K562 (cell line): ENCODE results near the gene SAP25. TPM values are rescaled to one million over a fixed set of nuclear protein-coding genes. Genes with fewer than 3 reads are reported as not detected.

ENCODE experiments used
- ATAC-seq: fragments of 200-7000 bp; cut with Tn5 transposase; 3 replicates; pipeline ENCODE4 v1.9.1; 2020; ENCODE audit warnings: moderate library complexity
- BruUV-seq: library from RNA; stranded (reverse); fragments of 400-500 nt; replicated peaks from 2 replicates; lab custom pipeline; 2021; lab: Mats Ljungman, UMichigan
- CTCF ChIA-PET: fragments of 300-600 bp; formaldehyde crosslinking; extraction: SDS; loops from one replicate; lab custom pipeline; 2021; ENCODE audit warnings: low intra/inter-chr PET ratio; lab: Yijun Ruan, JAX
- POLR2A ChIA-PET: fragments of 300-600, 350-650 bp; sonication (Branson Sonifier 250); formaldehyde crosslinking; extraction: SDS; loops from one replicate; lab custom pipeline; 2021; ENCODE audit warnings: antibody characterized with exemption, inconsistent platforms; lab: Yijun Ruan, JAX
- DNase-seq, 4 experiments: peaks; one replicate each; pipeline versions ENCODE4 v3.0.0 to v3.0.0-alpha.2; 2011 to 2018; ENCODE audit warnings: low spot score in 3 of 4, mixed read lengths in 3 of 4; ENCODE audit errors: extremely low read depth in 1 of 4
- FAIRE-seq: peaks from 2 replicates; lab custom pipeline; 2011; peaks lifted over from hg19 to GRCh38; lab: Jason Lieb, UNC
- H2AFZ ChIP-seq: 2 replicates; pipeline ENCODE4 v1.6.0; 2011; ENCODE audit warnings: low read depth, low read length, control low read depth, inconsistent platforms
- H3K27ac ChIP-seq: fragments of 200-600 bp; 3 replicates; pipeline ENCODE4 v1.8.0; 2011; ENCODE audit warnings: low read depth, mild to moderate bottlenecking, control low read depth, inconsistent platforms, low read length, moderate library complexity, mixed read lengths; ENCODE audit errors: extremely low read depth
- H3K27me3 ChIP-seq, 2 experiments: fragments of 300-600 bp in 1 of 2; 2 replicates in 1 of 2; 3 replicates in 1 of 2; pipeline versions ENCODE4 v1.6.0 to v1.8.0; 2011; ENCODE audit warnings: inconsistent platforms in 2 of 2, low read length in 2 of 2, mild to moderate bottlenecking in 1 of 2, mixed read lengths in 1 of 2, moderate library complexity in 1 of 2; ENCODE audit not compliant: control insufficient read depth in 2 of 2, insufficient read depth in 2 of 2
- H3K36me3 ChIP-seq: fragments of 300-600 bp; 3 replicates; pipeline ENCODE4 v1.8.0; 2011; ENCODE audit warnings: mild to moderate bottlenecking, low read length, inconsistent platforms; ENCODE audit not compliant: control insufficient read depth, insufficient read depth
- H3K4me1 ChIP-seq, 2 experiments: fragments of 200-600 bp in 1 of 2; replicated peaks in 1 of 2; 2 replicates in 1 of 2; 3 replicates in 1 of 2; pipeline versions ENCODE4 v1.5.1 to v1.8.0; 2011; ENCODE audit warnings: inconsistent platforms in 2 of 2, low read length in 2 of 2, mild to moderate bottlenecking in 1 of 2, mixed read lengths in 1 of 2, moderate library complexity in 1 of 2; ENCODE audit not compliant: control insufficient read depth in 2 of 2, insufficient read depth in 2 of 2
- H3K4me2 ChIP-seq: 2 replicates; pipeline ENCODE4 v1.6.1; 2011; ENCODE audit warnings: low read length, control low read depth, inconsistent platforms, mixed read lengths; ENCODE audit not compliant: insufficient read depth
- H3K4me3 ChIP-seq: fragments of 200-600 bp; sonication (generic), shearing (Covaris generic); 2 replicates; pipeline ENCODE4 v1.5.1; 2016; ENCODE audit warnings: control low read depth, inconsistent platforms
- H3K79me2 ChIP-seq: fragments of 200-600 bp; 3 replicates; pipeline ENCODE4 v1.8.0; 2011; ENCODE audit warnings: low read length, inconsistent platforms; ENCODE audit not compliant: control insufficient read depth, insufficient read depth
- H3K9ac ChIP-seq, 2 experiments: 2 replicates each; pipeline versions ENCODE4 v1.6.0 to v1.6.1; 2011; ENCODE audit warnings: low read depth in 2 of 2, low read length in 2 of 2, control low read depth in 1 of 2, inconsistent platforms in 1 of 2, mild to moderate bottlenecking in 1 of 2, mixed read lengths in 1 of 2; ENCODE audit not compliant: insufficient read depth in 1 of 2
- H3K9me1 ChIP-seq: one replicate; pipeline ENCODE4 v1.6.0; 2011; ENCODE audit warnings: inconsistent platforms, mild to moderate bottlenecking, low read length, moderate library complexity; ENCODE audit not compliant: control insufficient read depth, insufficient read depth
- H3K9me3 ChIP-seq: replicated peaks from 2 replicates; pipeline ENCODE4 v1.5.1; 2011; ENCODE audit warnings: low read depth, low read length, inconsistent platforms; ENCODE audit not compliant: control insufficient read depth, insufficient read depth
- H4K20me1 ChIP-seq: replicated peaks from 2 replicates; pipeline ENCODE4 v1.6.1; 2011; ENCODE audit warnings: low read length, inconsistent platforms, mixed read lengths; ENCODE audit not compliant: control insufficient read depth, insufficient read depth
- DDX20 ChIP-seq: fragments of 450-650 bp; IDR thresholded peaks from 2 replicates; pipeline ENCODE4 v1.6.1; 2016; ENCODE audit warnings: missing genetic modification characterization, low read depth, mild to moderate bottlenecking, missing compliant biosample characterization, moderate library complexity
- EP300 ChIP-seq: IDR thresholded peaks from 2 replicates; pipeline ENCODE4 v1.6.1; 2012; ENCODE audit warnings: low read length, improper control_type of control experiment
- ERF ChIP-seq: fragments of 450-650 bp; formaldehyde crosslinking; IDR thresholded peaks from 2 replicates; pipeline ENCODE4 v1.4.0; 2020; ENCODE audit warnings: mild to moderate bottlenecking, mixed read lengths
- L3MBTL2 ChIP-seq: fragments of 450-650 bp; IDR thresholded peaks from 2 replicates; pipeline ENCODE4 v1.6.1; 2016; ENCODE audit warnings: mild to moderate bottlenecking, moderate library complexity
- MCM7 ChIP-seq, 2 experiments: fragments of 450-650 bp; IDR thresholded peaks; 2 replicates each; pipeline ENCODE4 v1.6.1; 2016 to 2018
- MECOM ChIP-seq: fragments of 250-450 bp; sonication (Bioruptor Pico); IDR thresholded peaks from 2 replicates; pipeline ENCODE4 v1.8.0; 2022; ENCODE audit warnings: inconsistent platforms
- NCOA4 ChIP-seq: fragments of 450-650 bp; IDR thresholded peaks from 2 replicates; pipeline ENCODE4 v1.6.1; 2018; ENCODE audit warnings: mild to moderate bottlenecking; ENCODE audit not compliant: partially characterized antibody
- NR2C2 ChIP-seq, 2 experiments: fragments of 200-800 bp in 1 of 2; sonication (Bioruptor generic) in 1 of 2; sonication (generic) in 1 of 2; formaldehyde crosslinking in 1 of 2; IDR thresholded peaks; 2 replicates each; pipeline versions ENCODE4 v1.6.1 to v1.8.0; 2016 to 2022; ENCODE audit warnings: mild to moderate bottlenecking in 1 of 2, missing compliant biosample characterization in 1 of 2, missing genetic modification characterization in 1 of 2, missing genetic modification reagents in 1 of 2
- RBM22 ChIP-seq: fragments of 200-400 bp; formaldehyde crosslinking; IDR thresholded peaks from 2 replicates; pipeline ENCODE4 v1.6.1; 2018; ENCODE audit warnings: low read length, low read depth; ENCODE audit not compliant: poor library complexity, severe bottlenecking
- RFX1 ChIP-seq: fragments of 450-650 bp; IDR thresholded peaks from 2 replicates; pipeline ENCODE4 v1.6.1; 2016; ENCODE audit warnings: mild to moderate bottlenecking, moderate library complexity
- ZKSCAN3 ChIP-seq: fragments of 250-450 bp; sonication (Bioruptor Pico); IDR thresholded peaks from 2 replicates; pipeline ENCODE4 v1.4.0; 2020
- ZNF311 ChIP-seq: fragments of 250-450 bp; sonication (Bioruptor Pico); IDR thresholded peaks from 2 replicates; pipeline ENCODE4 v1.4.0; 2020; ENCODE audit warnings: mild to moderate bottlenecking, moderate library complexity
- WGBS: fragments of 100-300 bp; shearing (Covaris generic); methylation state at CpG from one replicate; pipeline ENCODE4 v1.1.6; 2016; ENCODE audit warnings: low coverage, mixed read lengths; ENCODE audit not compliant: insufficient coverage; ENCODE audit errors: missing lambda C conversion rate; 5-methylcytosine and 5-hydroxymethylcytosine counted together
- in situ Hi-C: fragments of 300-500 bp; cut with MboI; formaldehyde crosslinking; loops from 4 replicates; pipeline ENCODE4 v1.15.0; 2018; ENCODE audit warnings: inconsistent platforms, mixed read lengths
- intact Hi-C: fragments of 100-400 bp; cut with micrococcal nuclease; formaldehyde crosslinking; loops from 2 replicates; pipeline ENCODE4 v1.14.2; 2022
- polyA plus RNA-seq, 8 experiments: library from polyadenylated mRNA; depleted of rRNA in 4 of 8; stranded (reverse) in 5 of 8; unstranded in 3 of 8; fragments of >200 nt; fragmentation: Nextera tagmentation in 2 of 8; fragmentation: Illumina TruSeq in 1 of 8; extraction: Ambion mirVana in 2 of 8; extraction: Trizol in 1 of 8; gene quantifications; 2 replicates each; pipeline versions ENCODE4 v1.2.1 to v1.2.3, GENCODE V29; 2011 to 2014; ENCODE audit warnings: inconsistent platforms in 1 of 8, missing spikeins in 1 of 8
- total RNA-seq, 7 experiments: library from RNA; depleted of rRNA in 6 of 7; stranded (reverse); fragments of >200 nt in 6 of 7; fragmentation: Illumina TruSeq in 2 of 7; extraction: Trizol in 2 of 7; gene quantifications; 2 replicates each; pipeline versions ENCODE4 v1.2.1 to v1.2.3, GENCODE V29; 2011 to 2021; ENCODE audit warnings: low replicate concordance in 1 of 7
- TF ChIP-seq, protein P1 (sequence below): sonication (generic); formaldehyde crosslinking; IDR thresholded peaks from 2 replicates; pipeline ENCODE4 v1.8.0; 2022; ENCODE audit warnings: mild to moderate bottlenecking, missing genetic modification reagents
- TF ChIP-seq, protein P2 (sequence below), 2 experiments: fragments of 450-650 bp in 1 of 2; sonication (generic) in 1 of 2; formaldehyde crosslinking; conservative IDR thresholded peaks; 2 replicates each; pipeline versions ENCODE4 v1.4.0 to v1.8.1; 2020 to 2022; ENCODE audit warnings: mild to moderate bottlenecking in 1 of 2, missing genetic modification reagents in 1 of 2
- TF ChIP-seq, protein P3 (sequence below): fragments of 450-650 bp; IDR thresholded peaks from 2 replicates; pipeline ENCODE4 v1.6.1; 2017; ENCODE audit warnings: mild to moderate bottlenecking, moderate library complexity

The SAP25 gene
- total and polyA plus RNA-seq, 9 of the 15 experiments (the other 6 are each of a cell fraction or from before 2014, with no cell fraction given) = 0.13 to 5.3 (median 0.78) TPM; not detected in 1

DNA sequence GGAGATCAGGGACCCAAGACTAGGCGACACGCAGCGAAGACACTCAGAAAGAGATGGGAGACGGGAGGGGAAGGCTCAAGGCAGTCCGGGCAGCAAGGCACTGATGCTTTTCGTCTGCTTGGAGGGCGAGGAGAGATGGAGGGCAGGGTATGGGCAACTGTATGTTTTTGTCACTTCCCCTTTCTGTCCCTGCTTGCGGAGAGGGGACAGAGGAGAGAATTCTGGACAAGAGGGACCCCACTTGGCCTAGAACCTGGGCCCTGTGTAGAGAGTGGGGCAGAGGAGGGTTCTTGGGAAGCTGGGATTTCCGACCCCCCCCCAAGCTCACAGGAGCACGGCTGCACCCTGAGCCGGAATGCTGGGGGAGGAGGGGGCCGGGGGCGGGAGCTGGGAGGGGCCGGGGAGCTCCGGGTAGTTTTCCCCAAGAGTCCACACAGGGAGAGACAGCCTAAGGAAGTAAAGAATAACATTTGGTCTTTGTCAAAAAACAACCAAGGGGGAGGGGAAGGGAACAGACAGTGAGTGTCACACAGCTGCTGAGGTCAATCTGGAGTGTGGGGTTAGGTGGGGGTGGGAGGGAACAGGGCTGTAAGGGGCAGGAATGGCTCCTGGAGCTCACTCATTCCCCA is 10.5 kb upstream of the SAP25 start:
- H3K9me1 ChIP-seq = peaks cover 12% of the 10 kb centered on the region
- DNase-seq (peak in 3 of 4 experiments; percentile 45 to 50 (median 50)), ATAC-seq (no peak), FAIRE-seq (no peak)
- in situ Hi-C loops (no loop called here), intact Hi-C loops (no loop called here)
- H3K4me1 ChIP-seq = peaks cover 26 to 61% of the 10 kb centered on the region in 2 experiments
- no peaks in the 10 kb centered on the region for H3K9me3 ChIP-seq
- peak overlapping the region; percentile 88; the same call in 2 of the 3 replicates for H3K27ac ChIP-seq
- H2AFZ ChIP-seq = no peak overlapping the region
- H3K36me3 ChIP-seq = peaks cover 49% of the 10 kb centered on the region
- H3K27me3 ChIP-seq = no peaks in the 10 kb centered on the region
- H3K4me2 ChIP-seq = peak overlapping the region; percentile 90
- H4K20me1 ChIP-seq = peaks cover 24% of the 10 kb centered on the region
- ChIA-PET POLR2A (interaction anchor here (0.5 to 3.5 kb wide), 11 partner anchors 7 to 242 kb away, joined by 3 to 27 read pairs (median 3); partner anchors contain the start of genes MEPCE and ZCWPW1), CTCF (no interaction called here)
- peak overlapping the region; percentile 75 for H3K4me3 ChIP-seq
- 62% methylated on average over 6 of the region's 15 CpGs for WGBS
- H3K9ac ChIP-seq = peak overlapping the region; percentile 90 to 97; a peak in 2 of 4 replicates
- BruUV-seq = no TSS peak
- peaks cover 31% of the 10 kb centered on the region for H3K79me2 ChIP-seq
- TF ChIP-seq, protein P1, sequence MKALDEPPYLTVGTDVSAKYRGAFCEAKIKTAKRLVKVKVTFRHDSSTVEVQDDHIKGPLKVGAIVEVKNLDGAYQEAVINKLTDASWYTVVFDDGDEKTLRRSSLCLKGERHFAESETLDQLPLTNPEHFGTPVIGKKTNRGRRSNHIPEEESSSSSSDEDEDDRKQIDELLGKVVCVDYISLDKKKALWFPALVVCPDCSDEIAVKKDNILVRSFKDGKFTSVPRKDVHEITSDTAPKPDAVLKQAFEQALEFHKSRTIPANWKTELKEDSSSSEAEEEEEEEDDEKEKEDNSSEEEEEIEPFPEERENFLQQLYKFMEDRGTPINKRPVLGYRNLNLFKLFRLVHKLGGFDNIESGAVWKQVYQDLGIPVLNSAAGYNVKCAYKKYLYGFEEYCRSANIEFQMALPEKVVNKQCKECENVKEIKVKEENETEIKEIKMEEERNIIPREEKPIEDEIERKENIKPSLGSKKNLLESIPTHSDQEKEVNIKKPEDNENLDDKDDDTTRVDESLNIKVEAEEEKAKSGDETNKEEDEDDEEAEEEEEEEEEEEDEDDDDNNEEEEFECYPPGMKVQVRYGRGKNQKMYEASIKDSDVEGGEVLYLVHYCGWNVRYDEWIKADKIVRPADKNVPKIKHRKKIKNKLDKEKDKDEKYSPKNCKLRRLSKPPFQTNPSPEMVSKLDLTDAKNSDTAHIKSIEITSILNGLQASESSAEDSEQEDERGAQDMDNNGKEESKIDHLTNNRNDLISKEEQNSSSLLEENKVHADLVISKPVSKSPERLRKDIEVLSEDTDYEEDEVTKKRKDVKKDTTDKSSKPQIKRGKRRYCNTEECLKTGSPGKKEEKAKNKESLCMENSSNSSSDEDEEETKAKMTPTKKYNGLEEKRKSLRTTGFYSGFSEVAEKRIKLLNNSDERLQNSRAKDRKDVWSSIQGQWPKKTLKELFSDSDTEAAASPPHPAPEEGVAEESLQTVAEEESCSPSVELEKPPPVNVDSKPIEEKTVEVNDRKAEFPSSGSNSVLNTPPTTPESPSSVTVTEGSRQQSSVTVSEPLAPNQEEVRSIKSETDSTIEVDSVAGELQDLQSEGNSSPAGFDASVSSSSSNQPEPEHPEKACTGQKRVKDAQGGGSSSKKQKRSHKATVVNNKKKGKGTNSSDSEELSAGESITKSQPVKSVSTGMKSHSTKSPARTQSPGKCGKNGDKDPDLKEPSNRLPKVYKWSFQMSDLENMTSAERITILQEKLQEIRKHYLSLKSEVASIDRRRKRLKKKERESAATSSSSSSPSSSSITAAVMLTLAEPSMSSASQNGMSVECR = no peak
- TF ChIP-seq ZKSCAN3 (CRISPR knock-in tag) (no peak), RBM22 (no peak), MCM7 (IDR thresholded peaks at IDR 0.05) (no peak), NR2C2 (CRISPR knock-in tag; IDR thresholded peaks at IDR 0.05) (no peak), NR2C2 (tag; IDR thresholded peaks at IDR 0.05) (0 out of 2 replicates have a peak, but pooled peaks have one; percentile 1), ERF (CRISPR knock-in tag) (0 out of 2 replicates have a peak, but pooled peaks have one; percentile 49), NCOA4 (no peak), MECOM (no peak), DDX20 (tag) (no peak), L3MBTL2 (no peak), RFX1 (no peak), ZNF311 (CRISPR knock-in tag) (no peak), EP300 (no peak)
- TF ChIP-seq, protein P2, sequence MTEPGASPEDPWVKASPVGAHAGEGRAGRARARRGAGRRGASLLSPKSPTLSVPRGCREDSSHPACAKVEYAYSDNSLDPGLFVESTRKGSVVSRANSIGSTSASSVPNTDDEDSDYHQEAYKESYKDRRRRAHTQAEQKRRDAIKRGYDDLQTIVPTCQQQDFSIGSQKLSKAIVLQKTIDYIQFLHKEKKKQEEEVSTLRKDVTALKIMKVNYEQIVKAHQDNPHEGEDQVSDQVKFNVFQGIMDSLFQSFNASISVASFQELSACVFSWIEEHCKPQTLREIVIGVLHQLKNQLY (CRISPR knock-in tag; conservative IDR thresholded peaks at IDR 0.05) = no peak
- TF ChIP-seq, protein P3, sequence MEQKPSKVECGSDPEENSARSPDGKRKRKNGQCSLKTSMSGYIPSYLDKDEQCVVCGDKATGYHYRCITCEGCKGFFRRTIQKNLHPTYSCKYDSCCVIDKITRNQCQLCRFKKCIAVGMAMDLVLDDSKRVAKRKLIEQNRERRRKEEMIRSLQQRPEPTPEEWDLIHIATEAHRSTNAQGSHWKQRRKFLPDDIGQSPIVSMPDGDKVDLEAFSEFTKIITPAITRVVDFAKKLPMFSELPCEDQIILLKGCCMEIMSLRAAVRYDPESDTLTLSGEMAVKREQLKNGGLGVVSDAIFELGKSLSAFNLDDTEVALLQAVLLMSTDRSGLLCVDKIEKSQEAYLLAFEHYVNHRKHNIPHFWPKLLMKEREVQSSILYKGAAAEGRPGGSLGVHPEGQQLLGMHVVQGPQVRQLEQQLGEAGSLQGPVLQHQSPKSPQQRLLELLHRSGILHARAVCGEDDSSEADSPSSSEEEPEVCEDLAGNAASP = no peak
